Transverse colon (tissue), 4 donors: ENCODE measurements around the gene TMEM26.

Experiments used
- POLR2A ChIP-seq: fragments of 450-650 bp; IDR thresholded peaks from one replicate; pipeline ENCODE4 v1.6.1; 2016; ENCODE audit warnings: antibody characterized with exemption, mild to moderate bottlenecking, moderate library complexity
- POLR2AphosphoS5 ChIP-seq, 3 donors: sonication (generic); formaldehyde crosslinking; IDR thresholded peaks; one replicate each; pipeline ENCODE4 v1.6.1; 2016; ENCODE audit warnings: antibody characterized with exemption in 3 of 3
- TF ChIP-seq, protein P1 (sequence below), 5 experiments: fragments of 200-600 bp in 3 of 5; fragments of 450-650 bp in 2 of 5; sonication (generic) in 3 of 5; IDR thresholded peaks; 1 replicate in 2 of 5; 2 replicates in 3 of 5; pipeline ENCODE4 v1.5.1; 2016 to 2017; ENCODE audit warnings: antibody characterized with exemption in 5 of 5, inconsistent platforms in 3 of 5, mild to moderate bottlenecking in 2 of 5, moderate library complexity in 1 of 5

DNA sequence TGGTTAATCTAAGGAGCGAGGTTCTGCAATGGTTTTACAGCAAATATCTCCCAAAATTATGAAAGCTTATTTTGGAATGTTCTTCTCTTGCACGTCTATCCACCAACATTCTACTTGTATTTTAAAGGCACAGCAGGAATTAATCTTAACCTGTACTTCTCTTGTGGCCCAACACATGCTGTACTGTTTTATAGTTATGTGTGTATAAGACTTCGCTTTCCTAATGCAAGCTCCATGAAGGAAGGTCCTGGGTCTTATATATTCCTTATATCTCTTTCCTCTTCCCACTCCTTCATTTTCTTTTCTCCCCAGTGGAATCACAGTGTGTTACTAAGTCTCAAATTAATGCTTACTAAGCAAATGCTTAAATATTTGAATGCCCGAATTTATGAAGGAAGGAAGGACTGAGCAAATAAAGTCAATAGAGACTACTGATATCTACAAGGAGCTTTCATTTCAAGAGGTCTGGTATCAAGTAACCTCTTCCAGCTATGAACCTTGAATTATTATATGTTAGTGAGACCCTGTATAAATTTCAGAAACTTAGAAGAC, 14.0 kb downstream of the TMEM26 start:
- TF ChIP-seq, protein P1, sequence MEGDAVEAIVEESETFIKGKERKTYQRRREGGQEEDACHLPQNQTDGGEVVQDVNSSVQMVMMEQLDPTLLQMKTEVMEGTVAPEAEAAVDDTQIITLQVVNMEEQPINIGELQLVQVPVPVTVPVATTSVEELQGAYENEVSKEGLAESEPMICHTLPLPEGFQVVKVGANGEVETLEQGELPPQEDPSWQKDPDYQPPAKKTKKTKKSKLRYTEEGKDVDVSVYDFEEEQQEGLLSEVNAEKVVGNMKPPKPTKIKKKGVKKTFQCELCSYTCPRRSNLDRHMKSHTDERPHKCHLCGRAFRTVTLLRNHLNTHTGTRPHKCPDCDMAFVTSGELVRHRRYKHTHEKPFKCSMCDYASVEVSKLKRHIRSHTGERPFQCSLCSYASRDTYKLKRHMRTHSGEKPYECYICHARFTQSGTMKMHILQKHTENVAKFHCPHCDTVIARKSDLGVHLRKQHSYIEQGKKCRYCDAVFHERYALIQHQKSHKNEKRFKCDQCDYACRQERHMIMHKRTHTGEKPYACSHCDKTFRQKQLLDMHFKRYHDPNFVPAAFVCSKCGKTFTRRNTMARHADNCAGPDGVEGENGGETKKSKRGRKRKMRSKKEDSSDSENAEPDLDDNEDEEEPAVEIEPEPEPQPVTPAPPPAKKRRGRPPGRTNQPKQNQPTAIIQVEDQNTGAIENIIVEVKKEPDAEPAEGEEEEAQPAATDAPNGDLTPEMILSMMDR (IDR thresholded peaks at IDR 0.05), result no peak
- TF ChIP-seq POLR2A, result no peak
- TF ChIP-seq POLR2AphosphoS5 (IDR thresholded peaks at IDR 0.05), result no peak
